H1 (cell line): ENCODE results near the gene SLC25A6. TPM values are rescaled to one million over a fixed set of nuclear protein-coding genes. Genes with fewer than 3 reads are reported as not detected.

Experiments used
- CTCF ChIA-PET: fragments of 300-600 bp; sonication (Branson Sonifier 250); formaldehyde crosslinking; loops from one replicate; lab custom pipeline; 2021; ENCODE audit not compliant: partially characterized antibody; lab: Charles Lee
- POLR2A ChIA-PET: fragments of 300-600 bp; sonication (Branson Sonifier 250); formaldehyde crosslinking; loops from one replicate; lab custom pipeline; 2021; ENCODE audit warnings: inconsistent platforms; ENCODE audit not compliant: partially characterized antibody; lab: Charles Lee
- DNase-seq, 2 experiments: peaks; one replicate each; pipeline versions ENCODE4 v3.0.0 to v3.0.0-alpha.2; 2010 to 2022; ENCODE audit warnings: low spot score in 2 of 2, low read depth in 1 of 2, mixed read lengths in 1 of 2
- FAIRE-seq: peaks from 2 replicates; lab custom pipeline; 2011; peaks lifted over from hg19 to GRCh38; lab: Jason Lieb, UNC
- H2AFZ ChIP-seq: 2 replicates; pipeline ENCODE4 v1.8.1; 2012; ENCODE audit warnings: low read length, inconsistent platforms
- H2AK5ac ChIP-seq: 2 replicates; pipeline ENCODE4 v1.6.1; 2013; ENCODE audit warnings: low read depth, low read length
- H2BK120ac ChIP-seq: replicated peaks from 2 replicates; pipeline ENCODE3; 2013; ENCODE audit warnings: low read depth, low read length, inconsistent platforms
- H2BK12ac ChIP-seq: 2 replicates; pipeline ENCODE4 v1.6.1; 2013; ENCODE audit warnings: low read depth, low read length
- H2BK15ac ChIP-seq: 2 replicates; pipeline ENCODE4 v1.6.1; 2013; ENCODE audit warnings: low read length
- H2BK20ac ChIP-seq: 2 replicates; pipeline ENCODE4 v1.6.1; 2013; ENCODE audit warnings: low read length
- H2BK5ac ChIP-seq: 2 replicates; pipeline ENCODE4 v1.6.1; 2013; ENCODE audit warnings: low read depth, low read length
- H3K14ac ChIP-seq: 2 replicates; pipeline ENCODE4 v1.6.1; 2013; ENCODE audit warnings: inconsistent platforms; ENCODE audit not compliant: insufficient read length
- H3K18ac ChIP-seq: 2 replicates; pipeline ENCODE4 v1.6.1; 2013; ENCODE audit warnings: low read length; ENCODE audit errors: extremely low read depth
- H3K23ac ChIP-seq: 2 replicates; pipeline ENCODE4 v1.6.1; 2013; ENCODE audit warnings: inconsistent platforms; ENCODE audit not compliant: insufficient read length
- H3K23me2 ChIP-seq: 2 replicates; pipeline ENCODE4 v1.6.1; 2013; ENCODE audit warnings: low read depth, low read length
- H3K27ac ChIP-seq: 2 replicates; pipeline ENCODE4 v1.6.1; 2011; ENCODE audit warnings: low read depth, low read length, inconsistent platforms
- H3K27me3 ChIP-seq, 4 experiments: replicated peaks in 1 of 4; 1 replicate in 1 of 4; 2 replicates in 3 of 4; pipeline versions ENCODE4 v1.6.1 to v1.8.1; 2011 to 2013; ENCODE audit warnings: low read length in 3 of 4, mild to moderate bottlenecking in 3 of 4, inconsistent platforms in 2 of 4, mixed read lengths in 2 of 4, moderate library complexity in 1 of 4; ENCODE audit not compliant: control insufficient read depth in 3 of 4, insufficient read depth in 3 of 4; ENCODE audit errors: extremely low read depth in 1 of 4
- H3K36me3 ChIP-seq, 4 experiments: 2 replicates each; pipeline versions ENCODE4 v1.6.1 to v1.8.1; 2011 to 2013; ENCODE audit warnings: mild to moderate bottlenecking in 4 of 4, low read length in 3 of 4, moderate library complexity in 2 of 4, control low read depth in 1 of 4, inconsistent platforms in 1 of 4; ENCODE audit not compliant: insufficient read depth in 4 of 4, control insufficient read depth in 2 of 4
- H3K4ac ChIP-seq: replicated peaks from 2 replicates; pipeline ENCODE3; 2013; ENCODE audit warnings: low read length, low read depth, mixed read lengths, inconsistent platforms; ENCODE audit not compliant: insufficient read length
- H3K4me1 ChIP-seq, 4 experiments: replicated peaks in 1 of 4; 1 replicate in 1 of 4; 2 replicates in 3 of 4; pipeline versions ENCODE4 v1.6.1 to v1.8.1; 2011 to 2013; ENCODE audit warnings: low read length in 3 of 4, inconsistent platforms in 2 of 4, mixed read lengths in 1 of 4; ENCODE audit not compliant: insufficient read depth in 4 of 4, control insufficient read depth in 3 of 4
- H3K4me2 ChIP-seq, 2 experiments: 2 replicates each; pipeline versions ENCODE4 v1.6.1 to v1.8.1; 2011 to 2013; ENCODE audit warnings: low read depth in 2 of 2, low read length in 2 of 2, control low read depth in 1 of 2, inconsistent platforms in 1 of 2, mild to moderate bottlenecking in 1 of 2; ENCODE audit not compliant: insufficient read depth in 1 of 2
- H3K4me3 ChIP-seq, 4 experiments: fragments of 200-600, 300-600 bp in 1 of 4; sonication (generic), shearing (Covaris generic), sonication (Bioruptor Twin) in 1 of 4; 2 replicates each; pipeline versions ENCODE4 v1.5.1 to v1.8.1; 2011 to 2016; ENCODE audit warnings: low read length in 4 of 4, low read depth in 3 of 4, control low read depth in 2 of 4, inconsistent platforms in 2 of 4, mild to moderate bottlenecking in 2 of 4, mixed read lengths in 1 of 4, moderate library complexity in 1 of 4; ENCODE audit not compliant: insufficient read depth in 2 of 4; ENCODE audit errors: extremely low read depth in 1 of 4
- H3K56ac ChIP-seq: replicated peaks from 2 replicates; pipeline ENCODE3; 2013; ENCODE audit warnings: low read depth, mild to moderate bottlenecking, mixed read lengths, low read length, inconsistent platforms; ENCODE audit not compliant: insufficient read length
- H3K79me1 ChIP-seq: 2 replicates; pipeline ENCODE4 v1.6.1; 2013; ENCODE audit warnings: low read depth, low read length, control low read depth
- H3K79me2 ChIP-seq, 2 experiments: 2 replicates each; pipeline versions ENCODE4 v1.6.1 to v1.8.1; 2012 to 2013; ENCODE audit warnings: low read length in 2 of 2, mild to moderate bottlenecking in 2 of 2, inconsistent platforms in 1 of 2; ENCODE audit not compliant: insufficient read depth in 2 of 2, control insufficient read depth in 1 of 2
- H3K9ac ChIP-seq, 4 experiments: replicated peaks in 1 of 4; 1 replicate in 1 of 4; 2 replicates in 3 of 4; pipeline versions ENCODE4 v1.6.1 to v1.8.1; 2011 to 2013; ENCODE audit warnings: low read depth in 3 of 4, low read length in 3 of 4, control low read depth in 2 of 4, mild to moderate bottlenecking in 2 of 4, moderate library complexity in 2 of 4, inconsistent platforms in 1 of 4; ENCODE audit errors: extremely low read depth in 1 of 4
- H3K9me3 ChIP-seq, 2 experiments: 2 replicates each; pipeline versions ENCODE4 v1.6.1 to v1.8.1; 2012 to 2013; ENCODE audit warnings: mild to moderate bottlenecking in 2 of 2, moderate library complexity in 2 of 2, control low read depth in 1 of 2, inconsistent platforms in 1 of 2, low read depth in 1 of 2, low read length in 1 of 2, mixed read lengths in 1 of 2; ENCODE audit not compliant: insufficient read depth in 2 of 2
- H4K20me1 ChIP-seq, 2 experiments: replicated peaks in 1 of 2; 2 replicates each; pipeline versions ENCODE3 to v1.8.1; 2011 to 2013; ENCODE audit warnings: inconsistent platforms in 2 of 2, low read length in 2 of 2, mild to moderate bottlenecking in 1 of 2; ENCODE audit not compliant: insufficient read depth in 2 of 2, control insufficient read depth in 1 of 2
- H4K5ac ChIP-seq: 2 replicates; pipeline ENCODE4 v1.6.1; 2013; ENCODE audit warnings: low read length, low read depth, mixed read lengths, inconsistent platforms; ENCODE audit not compliant: insufficient read length
- H4K8ac ChIP-seq: 2 replicates; pipeline ENCODE4 v1.8.0; 2013; ENCODE audit warnings: mild to moderate bottlenecking, moderate library complexity, low read length, inconsistent platforms; ENCODE audit not compliant: insufficient read depth; ENCODE audit errors: extremely low read depth
- H4K91ac ChIP-seq: replicated peaks from 2 replicates; pipeline ENCODE3; 2013; ENCODE audit warnings: low read length, mixed read lengths, inconsistent platforms; ENCODE audit not compliant: insufficient read length
- KDM4A ChIP-seq: IDR thresholded peaks from one replicate; pipeline ENCODE4 v1.7.1; 2012; ENCODE audit warnings: low read depth, mild to moderate bottlenecking, moderate library complexity, low read length, inconsistent platforms; ENCODE audit not compliant: severe bottlenecking
- WGBS, 2 experiments: shearing (Covaris generic) in 1 of 2; methylation state at CpG; one replicate each; pipeline versions ENCODE4 v1.1.6 to v1.1.7; 2013 to 2015; ENCODE audit warnings: low lambda C conversion rate in 2 of 2, mixed read lengths in 2 of 2, inconsistent platforms in 1 of 2, low coverage in 1 of 2, missing lambda C conversion rate in 1 of 2; ENCODE audit not compliant: insufficient replicate concordance in 2 of 2, insufficient coverage in 1 of 2, insufficient read length in 1 of 2; ENCODE audit errors: extremely low coverage in 1 of 2, missing lambda C conversion rate in 1 of 2; 5-methylcytosine and 5-hydroxymethylcytosine counted together
- polyA plus RNA-seq, 7 experiments: library from polyadenylated mRNA; depleted of rRNA in 3 of 7; stranded (reverse) in 5 of 7; unstranded in 2 of 7; fragments of >200 nt in 5 of 7; fragments of 200-250 nt in 2 of 7; gene quantifications; 1 replicate in 5 of 7; 2 replicates in 1 of 7; 4 replicates in 1 of 7; pipeline versions ENCODE4 v1.2.1 to v1.2.3, GENCODE V29; 2011 to 2013; ENCODE audit warnings: missing spikeins in 2 of 7, mixed read lengths in 2 of 7
- total RNA-seq: library from RNA; stranded (reverse); fragmentation: NEBNext Ultra II Directional; extraction: Animal tissue kit (Norgen Biotek cat#: 25700); gene quantifications from 2 replicates; pipeline ENCODE4 v1.2.1, GENCODE V29; 2021

Gene SLC25A6
- total and polyA plus RNA-seq, 2 of the 8 experiments (the other 6 are each of a cell fraction or from before 2014, with no cell fraction given), result 487 to 1,220 TPM

DNA sequence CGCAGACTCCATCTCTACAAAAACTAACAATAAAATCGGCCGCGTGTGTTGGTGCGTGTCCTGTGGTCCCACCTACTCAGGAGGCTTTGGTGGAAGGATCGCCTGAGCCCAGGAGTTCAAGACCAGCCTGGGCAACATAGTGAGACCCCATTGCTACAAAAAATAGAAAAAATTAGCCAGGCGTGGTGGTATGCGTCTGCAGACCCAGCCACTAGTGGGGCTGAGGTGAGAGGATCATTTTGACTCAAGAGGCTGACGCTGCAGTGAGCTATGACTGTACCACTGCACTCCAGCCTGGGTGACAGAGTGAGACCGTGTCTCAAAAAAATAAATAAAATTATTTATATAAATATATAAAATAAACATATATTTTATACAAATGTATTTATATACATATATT lies 38.5 kb upstream of the SLC25A6 start:
- H2BK5ac ChIP-seq, result no peak overlapping the region
- H2BK120ac ChIP-seq, result no peak overlapping the region
- H2BK20ac ChIP-seq, result no peak overlapping the region
- no peak overlapping the region for H4K8ac ChIP-seq
- no peak overlapping the region for H2AFZ ChIP-seq
- no peak overlapping the region for H4K91ac ChIP-seq
- peaks cover 0 to 4% (median 1%) of the 10 kb centered on the region in 4 experiments; a peak in 1 of 7 replicates for H3K4me1 ChIP-seq
- H3K9me3 ChIP-seq, result no peaks in the 10 kb centered on the region
- H3K23ac ChIP-seq, result no peak overlapping the region
- POLR2A ChIA-PET, result no interaction called here
- no peak overlapping the region for H2BK12ac ChIP-seq
- no peaks in the 10 kb centered on the region for H3K27me3 ChIP-seq
- no peak for FAIRE-seq
- H2AK5ac ChIP-seq, result no peak overlapping the region
- WGBS, 2 experiments, result 95% methylated on average over 10 of the region's 10 CpGs; no CpG with 5 or more reads in 1 of the 2 experiments
- no peak overlapping the region for H3K4me2 ChIP-seq
- TF ChIP-seq KDM4A, result no peak
- no peaks in the 10 kb centered on the region for H3K79me2 ChIP-seq
- DNase-seq, result no peak
- no peak overlapping the region for H3K4me3 ChIP-seq
- no peaks in the 10 kb centered on the region for H3K79me1 ChIP-seq
- no peak overlapping the region for H3K27ac ChIP-seq
- H4K20me1 ChIP-seq, result peaks cover 3 to 7% of the 10 kb centered on the region in 2 experiments
- no peak overlapping the region for H2BK15ac ChIP-seq
- CTCF ChIA-PET, result no interaction called here
- H3K14ac ChIP-seq, result no peak overlapping the region
- no peak overlapping the region for H3K56ac ChIP-seq
- no peak overlapping the region for H3K4ac ChIP-seq
- peaks cover 10 to 55% (median 33%) of the 10 kb centered on the region in 4 experiments for H3K36me3 ChIP-seq
- H4K5ac ChIP-seq, result no peak overlapping the region
- no peaks in the 10 kb centered on the region for H3K23me2 ChIP-seq
- H3K18ac ChIP-seq, result no peak overlapping the region
- H3K9ac ChIP-seq, result no peak overlapping the region
